ENCODE data around the gene SPEM1. TPM values are rescaled to one million over a fixed set of nuclear protein-coding genes. Genes with fewer than 3 reads are reported as not detected.

SPEM1 gene
- total RNA-seq, 4 donors from 2014 or later = not detected

DNA sequence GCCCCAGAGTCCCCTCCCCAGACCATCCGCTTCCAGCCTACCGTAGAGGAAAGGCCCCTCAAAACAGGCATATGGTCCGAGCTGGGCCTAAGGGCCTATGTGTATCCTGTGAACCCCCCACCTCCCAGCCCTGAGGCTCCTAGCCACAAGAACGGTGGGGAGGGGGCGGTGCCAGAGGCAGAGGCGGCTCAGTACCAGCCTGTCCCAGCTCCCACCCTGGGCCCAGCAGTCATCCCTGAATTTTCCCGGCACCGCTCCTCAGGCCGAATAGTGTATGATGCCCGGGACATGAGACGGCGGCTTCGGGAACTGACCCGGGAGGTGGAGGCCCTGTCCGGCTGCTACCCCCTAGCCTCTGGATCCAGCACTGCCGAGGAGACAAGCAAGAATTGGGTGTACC lies 1.1 kb downstream of the SPEM1 start:
- no peaks in the 10 kb centered on the region for H3K9me3 ChIP-seq
- no peaks in the 10 kb centered on the region for H3K4me1 ChIP-seq
- no peak for TF ChIP-seq POLR2A (IDR thresholded peaks at IDR 0.05)
- TF ChIP-seq CTCF (IDR thresholded peaks at IDR 0.05) = no peak
- no peak overlapping the region for H3K27ac ChIP-seq
- intact Hi-C loops (cut with DNase I) = no loop called here
- WGBS, 2 donors = 86 to 90% methylated on average over 4 to 7 of the region's 16 CpGs
- no peak overlapping the region for H3K4me3 ChIP-seq
- peaks cover 0 to 12% (median 0%) of the 10 kb centered on the region in 3 donors for H3K36me3 ChIP-seq
- no peak for DNase-seq
- H3K27me3 ChIP-seq = no peaks in the 10 kb centered on the region

DNA sequence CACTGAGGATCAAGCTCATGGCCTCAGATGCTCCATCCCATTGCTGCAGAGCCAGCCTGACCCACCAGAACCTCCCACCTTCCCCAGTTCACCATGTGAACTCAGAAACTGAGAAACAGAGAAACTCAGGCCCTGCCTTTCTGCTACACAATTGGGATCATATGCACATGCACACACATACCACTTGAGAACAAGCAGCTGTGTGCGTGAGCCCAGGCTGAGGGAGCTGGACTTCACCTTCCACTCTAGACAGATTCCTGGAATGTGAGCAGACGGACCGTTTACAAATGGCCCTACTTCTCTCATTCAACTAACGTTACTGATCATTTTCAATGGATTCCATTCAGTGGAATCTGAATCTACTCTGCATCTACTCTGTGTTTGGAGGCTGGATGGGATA lies 3.6 kb downstream of the SPEM1 start:
- intact Hi-C loops (cut with DNase I) = no loop called here
- Histone ChIP-seq H3K4me3 (no peak overlapping the region), H3K27me3 (no peaks in the 10 kb centered on the region), H3K4me1 (no peaks in the 10 kb centered on the region), H3K36me3 (no peaks in the 10 kb centered on the region), H3K27ac (no peak overlapping the region), H3K9me3 (no peaks in the 10 kb centered on the region)
- DNase-seq = no peak
- 63 to 71% methylated on average over 4 of the region's 4 CpGs for WGBS, 2 donors
- TF ChIP-seq POLR2A (IDR thresholded peaks at IDR 0.05) (no peak), CTCF (IDR thresholded peaks at IDR 0.05) (no peak)

GRCh38 chr17:7425316-7425715 lies 5.2 kb downstream of the SPEM1 start, which contains the start of gene SPEM2:
Gene SPEM2, plus strand, starts transcription at chr17:7425616. Its CDS starts 73 bp downstream, at chr17:7425689.
- intact Hi-C loops (cut with DNase I) = no loop called here
- H3K27ac ChIP-seq = no peak within 1 kb of the TSS
- no peak for TF ChIP-seq POLR2A (IDR thresholded peaks at IDR 0.05)
- no peak for TF ChIP-seq CTCF (IDR thresholded peaks at IDR 0.05)
- H3K4me3 ChIP-seq = no peak within 1 kb of the TSS
- no peaks in the 10 kb centered on the region for H3K9me3 ChIP-seq
- no peaks in the 10 kb centered on the region for H3K36me3 ChIP-seq
- no peaks in the 10 kb centered on the region for H3K4me1 ChIP-seq
- DNase-seq = no peak
- 72 to 74% methylated on average over 5 to 6 of the region's 7 CpGs for WGBS, 2 donors
- no peaks in the 10 kb centered on the region for H3K27me3 ChIP-seq

DNA sequence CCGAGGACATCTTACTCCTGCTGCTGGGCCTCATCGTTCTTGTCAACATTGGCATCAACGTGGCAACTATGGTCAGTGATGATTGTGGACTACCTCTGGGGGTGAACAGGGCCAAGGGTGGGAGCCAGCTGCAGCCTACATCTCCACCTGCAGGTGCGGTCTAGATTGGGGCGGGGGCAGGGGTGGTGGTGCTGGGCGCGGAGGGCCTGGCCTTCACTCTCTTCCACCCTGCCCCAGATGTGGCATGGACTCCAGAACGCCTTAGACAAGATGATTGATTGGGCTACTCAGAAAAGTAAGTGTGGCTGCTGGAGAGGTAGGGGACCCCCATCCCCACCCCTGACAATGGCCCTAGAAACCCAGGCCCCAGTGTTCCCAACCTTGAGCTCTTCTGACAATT lies 5.6 kb downstream of the SPEM1 start:
- Histone ChIP-seq H3K36me3 (no peaks in the 10 kb centered on the region), H3K4me1 (no peaks in the 10 kb centered on the region), H3K4me3 (no peak overlapping the region), H3K27ac (no peak overlapping the region), H3K9me3 (no peaks in the 10 kb centered on the region), H3K27me3 (no peaks in the 10 kb centered on the region)
- WGBS, 2 donors = 84 to 90% methylated on average over 4 to 5 of the region's 8 CpGs
- intact Hi-C loops (cut with DNase I) = no loop called here
- no peak for DNase-seq
- TF ChIP-seq POLR2A (IDR thresholded peaks at IDR 0.05) = no peak
- TF ChIP-seq CTCF (IDR thresholded peaks at IDR 0.05) = no peak

DNA sequence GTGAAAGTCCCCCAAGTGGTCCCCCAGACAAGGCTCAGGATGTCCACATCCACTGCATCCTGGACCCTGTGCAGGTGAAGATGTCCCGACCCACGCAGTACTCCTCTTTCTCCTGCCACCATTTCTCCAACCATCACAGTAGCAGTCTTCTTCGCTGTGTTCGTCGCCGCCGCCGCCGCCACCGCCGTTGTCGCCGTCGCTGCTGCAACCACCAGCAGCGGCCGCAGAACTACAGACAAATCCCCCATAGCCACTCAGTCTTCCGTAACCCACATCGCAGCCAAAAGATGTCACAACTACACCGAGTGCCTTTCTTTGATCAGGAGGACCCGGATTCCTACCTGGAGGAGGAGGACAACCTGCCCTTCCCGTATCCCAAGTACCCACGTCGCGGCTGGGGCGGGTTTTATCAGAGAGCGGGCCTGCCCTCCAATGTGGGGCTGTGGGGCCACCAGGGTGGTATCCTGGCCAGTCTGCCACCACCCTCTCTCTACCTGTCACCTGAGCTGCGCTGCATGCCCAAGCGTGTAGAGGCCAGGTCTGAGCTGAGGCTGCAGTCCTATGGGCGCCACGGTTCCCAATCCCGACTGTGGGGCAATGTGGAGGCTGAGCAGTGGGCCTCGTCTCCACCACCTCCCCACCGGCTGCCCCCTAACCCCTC lies 6.2 kb downstream of the SPEM1 start:
- no peaks in the 10 kb centered on the region for H3K9me3 ChIP-seq
- H3K27me3 ChIP-seq = no peaks in the 10 kb centered on the region
- no peak for DNase-seq
- no peaks in the 10 kb centered on the region for H3K36me3 ChIP-seq
- intact Hi-C loops (cut with DNase I) = no loop called here
- TF ChIP-seq CTCF (IDR thresholded peaks at IDR 0.05) (no peak), POLR2A (IDR thresholded peaks at IDR 0.05) (no peak)
- H3K27ac ChIP-seq = no peak overlapping the region
- H3K4me3 ChIP-seq = no peak overlapping the region
- no peaks in the 10 kb centered on the region for H3K4me1 ChIP-seq
- WGBS, 2 donors = 94 to 95% methylated on average over 20 to 21 of the region's 33 CpGs

Measured in esophagus squamous epithelium (tissue), 5 donors.